Left ventricle myocardium inferior (tissue), 1 donor: ENCODE results near the gene UBTD1. TPM values are rescaled to one million over a fixed set of nuclear protein-coding genes. Genes with fewer than 3 reads are reported as not detected.
"Not testable (repeated sequence)": the region's sequence is repeated elsewhere in the genome, so short reads cannot be mapped to it uniquely, and the experiment has no call there.

Experiments
- DNase-seq: peaks from one replicate; pipeline ENCODE4 v3.0.0-alpha.2; 2020
- H3K27ac ChIP-seq: fragments of 200-600 bp; replicated peaks from 2 replicates; pipeline ENCODE4 v1.8.0; 2021
- H3K27me3 ChIP-seq: fragments of 200-600 bp; 2 replicates; pipeline ENCODE4 v1.8.0; 2021; ENCODE audit warnings: low read depth
- H3K36me3 ChIP-seq: fragments of 200-600 bp; 2 replicates; pipeline ENCODE4 v1.8.0; 2021
- H3K4me1 ChIP-seq: fragments of 200-600 bp; 2 replicates; pipeline ENCODE4 v1.8.0; 2021
- H3K4me3 ChIP-seq: fragments of 200-600 bp; 2 replicates; pipeline ENCODE4 v1.8.0; 2021; ENCODE audit warnings: mild to moderate bottlenecking, moderate library complexity
- H3K9me3 ChIP-seq: fragments of 200-600 bp; replicated peaks from 2 replicates; pipeline ENCODE4 v1.8.0; 2021
- CTCF ChIP-seq: fragments of 200-600 bp; IDR thresholded peaks from 2 replicates; pipeline ENCODE4 v1.8.0; 2021; ENCODE audit warnings: antibody characterized with exemption, mild to moderate bottlenecking, borderline replicate concordance
- intact Hi-C: fragments of 100-400 bp; cut with micrococcal nuclease; formaldehyde crosslinking; loops from one replicate; pipeline ENCODE4 v1.11.0; 2022
- total RNA-seq: library from RNA; stranded (reverse); fragmentation: NEBNext Ultra II Directional; extraction: Animal tissue kit (Norgen Biotek cat#: 25700); gene quantifications from one replicate; pipeline ENCODE4 v1.2.1, GENCODE V29; 2021
- donor health status: DM: no; HTN: yes; CAD: no; lungs with severe emphysema.

Gene UBTD1
- total RNA-seq, 1 donor from 2014 or later, result 17.1 TPM

- no peak for DNase-seq
- Histone ChIP-seq H3K27ac (no peak overlapping the region), H3K9me3 (no peaks in the 10 kb centered on the region), H3K27me3 (no peaks in the 10 kb centered on the region), H3K4me3 (no peak overlapping the region), H3K36me3 (no peaks in the 10 kb centered on the region), H3K4me1 (peaks cover 63% of the 10 kb centered on the region)
- intact Hi-C loops, result no loop called here
- no peak for TF ChIP-seq CTCF
These were observed 27.0 kb downstream of the UBTD1 start for GRCh38 chr10:97525683-97526110.

GRCh38 chr10:97528876-97529275, 30.2 kb downstream of the UBTD1 start:
- H3K27me3 ChIP-seq, H3K9me3 ChIP-seq, intact Hi-C loops, H3K27ac ChIP-seq, H3K36me3 ChIP-seq, DNase-seq, H3K4me3 ChIP-seq: not testable (repeated sequence)
- H3K4me1 ChIP-seq, result peaks cover 36% of the 10 kb centered on the region

GRCh38 chr10:97529685-97530465, 31.2 kb downstream of the UBTD1 start:
- TF ChIP-seq CTCF, result no peak
- intact Hi-C loops, result no loop called here
- no peak overlapping the region for H3K4me3 ChIP-seq
- H3K4me1 ChIP-seq, result peaks cover 30% of the 10 kb centered on the region
- no peak for DNase-seq
- no peaks in the 10 kb centered on the region for H3K36me3 ChIP-seq
- no peaks in the 10 kb centered on the region for H3K9me3 ChIP-seq
- H3K27ac ChIP-seq, result peak overlapping the region; percentile 2
- no peaks in the 10 kb centered on the region for H3K27me3 ChIP-seq

GRCh38 chr10:97531401-97531986, 32.8 kb downstream of the UBTD1 start:
- peaks cover 18% of the 10 kb centered on the region for H3K4me1 ChIP-seq
- intact Hi-C loops, result no loop called here
- DNase-seq, result no peak
- no peak overlapping the region for H3K27ac ChIP-seq
- no peaks in the 10 kb centered on the region for H3K36me3 ChIP-seq
- H3K27me3 ChIP-seq, result no peaks in the 10 kb centered on the region
- H3K9me3 ChIP-seq, result no peaks in the 10 kb centered on the region
- H3K4me3 ChIP-seq, result no peak overlapping the region
- no peak for TF ChIP-seq CTCF

GRCh38 chr10:97532935-97533671, 34.4 kb downstream of the UBTD1 start:
- H3K4me3 ChIP-seq, result no peak overlapping the region
- TF ChIP-seq CTCF, result no peak
- no peaks in the 10 kb centered on the region for H3K36me3 ChIP-seq
- intact Hi-C loops, result no loop called here
- no peaks in the 10 kb centered on the region for H3K9me3 ChIP-seq
- DNase-seq, result no peak
- no peaks in the 10 kb centered on the region for H3K27me3 ChIP-seq
- no peak overlapping the region for H3K27ac ChIP-seq
- peaks cover 11% of the 10 kb centered on the region for H3K4me1 ChIP-seq
